MM.1S (cell line): ENCODE measurements around the gene PDLIM5.
"Not testable (repeated sequence)": the region's sequence is repeated elsewhere in the genome, so short reads cannot be mapped to it uniquely, and the experiment has no call there.

Experiments used
- DNase-seq: peaks from one replicate; pipeline ENCODE4 v3.0.0-alpha.2; 2015
- H2AFZ ChIP-seq: fragments of 300-600 bp; sonication (generic); 2 replicates; pipeline ENCODE4 v1.6.0; 2016; ENCODE audit warnings: antibody characterized with exemption, low read length
- H3F3A ChIP-seq: fragments of 300-600 bp; sonication (generic); 2 replicates; pipeline ENCODE4 v1.6.1; 2016; ENCODE audit warnings: mild to moderate bottlenecking, antibody characterized with exemption, low read length, moderate library complexity, mixed read lengths; ENCODE audit not compliant: insufficient read depth
- H3K27ac ChIP-seq: fragments of 300-600 bp; sonication (generic); 2 replicates; pipeline ENCODE4 v1.5.1; 2016; ENCODE audit warnings: mild to moderate bottlenecking, low read length
- H3K27me3 ChIP-seq: fragments of 300-600 bp; sonication (generic); replicated peaks from 2 replicates; pipeline ENCODE4 v1.6.0; 2016; ENCODE audit warnings: low read length; ENCODE audit not compliant: insufficient read depth
- H3K36me3 ChIP-seq: fragments of 300-600 bp; sonication (generic); replicated peaks from 2 replicates; pipeline ENCODE4 v1.6.1; 2016; ENCODE audit warnings: mild to moderate bottlenecking, low read length, mixed read lengths; ENCODE audit not compliant: insufficient read depth
- H3K4me1 ChIP-seq: fragments of 300-600 bp; sonication (generic); 2 replicates; pipeline ENCODE4 v1.6.1; 2016; ENCODE audit warnings: low read length, mixed read lengths
- H3K4me2 ChIP-seq: fragments of 300-600 bp; sonication (generic); 2 replicates; pipeline ENCODE4 v1.6.0; 2016; ENCODE audit warnings: low read depth, low read length
- H3K4me3 ChIP-seq: fragments of 300-600 bp; sonication (generic); 2 replicates; pipeline ENCODE4 v1.5.1; 2016; ENCODE audit warnings: low read length, mixed read lengths
- H3K79me2 ChIP-seq: fragments of 300-600 bp; sonication (generic); 2 replicates; pipeline ENCODE4 v1.6.1; 2016; ENCODE audit warnings: mixed run types, low read length, mixed read lengths
- H3K9ac ChIP-seq: fragments of 300-600 bp; sonication (generic); 2 replicates; pipeline ENCODE4 v1.6.1; 2016; ENCODE audit warnings: low read length, mixed read lengths
- H3K9me2 ChIP-seq: fragments of 300-600 bp; sonication (generic); replicated peaks from 2 replicates; pipeline ENCODE4 v1.6.1; 2016; ENCODE audit warnings: mild to moderate bottlenecking, low read length, mixed read lengths; ENCODE audit not compliant: insufficient read depth
- H3K9me3 ChIP-seq: fragments of 300-600 bp; sonication (generic); replicated peaks from 2 replicates; pipeline ENCODE4 v1.6.1; 2016; ENCODE audit warnings: mild to moderate bottlenecking, low read length, mixed read lengths; ENCODE audit not compliant: insufficient read depth
- H4K20me1 ChIP-seq: fragments of 300-600 bp; sonication (generic); 2 replicates; pipeline ENCODE4 v1.6.1; 2016; ENCODE audit warnings: mild to moderate bottlenecking, low read length, moderate library complexity, mixed read lengths; ENCODE audit not compliant: insufficient read depth
- EZH2 ChIP-seq: fragments of 300-600 bp; sonication (generic); optimal IDR thresholded peaks from 2 replicates; pipeline ENCODE3; 2017; ENCODE audit warnings: low read depth, mild to moderate bottlenecking, antibody characterized with exemption, low read length, mixed read lengths
- EZH2phosphoT487 ChIP-seq: fragments of 300-600 bp; sonication (generic); IDR thresholded peaks from 2 replicates; pipeline ENCODE4 v1.6.1; 2018; ENCODE audit warnings: antibody characterized with exemption, low read length
- TF ChIP-seq, protein P1 (sequence below): fragments of 300-600 bp; sonication (generic); IDR thresholded peaks from 2 replicates; pipeline ENCODE4 v1.5.1; 2016; ENCODE audit warnings: antibody characterized with exemption, low read length, mixed read lengths

The PDLIM5 gene

DNA sequence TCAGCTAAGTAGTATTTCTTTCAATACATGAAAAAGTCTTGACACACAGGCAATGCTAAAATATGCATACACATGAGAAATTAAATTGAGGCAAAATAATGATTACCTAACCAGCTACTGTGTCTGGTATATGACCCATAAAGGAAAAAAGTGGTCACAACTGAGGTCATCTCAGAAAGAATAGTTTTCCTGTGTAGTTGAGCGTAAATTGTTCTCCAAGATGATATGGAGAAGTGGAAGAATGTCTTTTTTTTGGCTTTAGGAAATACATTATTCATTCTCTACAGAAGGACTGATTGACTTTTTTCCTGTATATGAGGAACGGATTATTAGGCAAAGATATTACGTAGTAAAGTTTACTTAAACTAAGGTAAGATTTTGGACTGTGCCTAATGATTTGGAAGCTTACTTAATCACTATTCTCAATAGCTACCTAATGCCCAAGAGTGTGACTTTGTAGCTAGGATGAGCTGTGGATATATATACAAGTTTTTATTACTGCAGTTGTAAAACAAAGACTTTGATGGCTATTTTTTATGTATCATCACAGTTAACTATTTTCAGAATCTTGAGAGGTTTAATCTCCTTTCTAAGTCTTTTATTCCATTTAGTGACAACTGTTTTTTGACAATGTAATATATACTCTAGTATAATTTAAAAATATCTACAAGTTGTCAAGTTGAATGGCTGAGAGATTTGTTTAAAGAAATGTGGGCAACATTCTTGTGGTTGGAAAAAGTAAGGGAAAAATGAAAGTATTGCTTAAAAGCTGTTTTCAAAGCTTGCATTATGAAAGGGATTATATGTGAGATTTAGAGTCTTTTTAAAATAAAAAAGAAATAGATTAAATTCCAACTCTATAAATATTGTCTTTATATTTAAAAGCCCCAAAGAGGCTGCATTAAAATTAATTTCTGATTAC lies 100.2 kb downstream of the PDLIM5 start:
- Histone ChIP-seq H3K9ac (no peak overlapping the region), H3K4me3 (no peak overlapping the region), H2AFZ (no peak overlapping the region), H3F3A (no peaks in the 10 kb centered on the region), H4K20me1 (no peaks in the 10 kb centered on the region), H3K9me3 (no peaks in the 10 kb centered on the region), H3K9me2 (no peaks in the 10 kb centered on the region), H3K36me3 (no peaks in the 10 kb centered on the region), H3K4me2 (no peak overlapping the region), H3K4me1 (no peaks in the 10 kb centered on the region), H3K79me2 (no peaks in the 10 kb centered on the region), H3K27ac (no peak overlapping the region), H3K27me3 (no peaks in the 10 kb centered on the region)
- DNase-seq: no peak
- TF ChIP-seq EZH2 (no peak), EZH2phosphoT487 (no peak)

DNA sequence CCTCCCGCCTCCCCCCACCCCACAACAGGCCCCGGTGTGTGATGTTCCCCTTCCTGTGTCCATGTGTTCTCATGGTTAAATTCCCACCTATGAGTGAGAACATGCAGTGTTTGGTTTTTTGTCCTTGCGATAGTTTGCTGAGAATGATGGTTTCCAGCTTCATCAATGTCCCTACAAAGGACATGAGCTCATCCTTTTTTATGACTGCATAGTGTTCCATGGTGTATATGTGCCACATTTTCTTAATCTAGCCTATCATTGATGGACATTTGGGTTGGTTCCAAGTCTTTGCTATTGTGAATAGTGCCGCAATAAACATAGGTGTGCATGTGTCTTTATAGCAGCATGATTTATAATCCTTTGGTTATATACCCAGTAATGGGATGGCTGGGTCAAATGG lies 104.3 kb downstream of the PDLIM5 start:
- H3K36me3 ChIP-seq, H2AFZ ChIP-seq, H3K27me3 ChIP-seq, H3F3A ChIP-seq, H3K9me2 ChIP-seq, H4K20me1 ChIP-seq, H3K4me2 ChIP-seq, H3K9ac ChIP-seq, H3K27ac ChIP-seq, H3K79me2 ChIP-seq, H3K9me3 ChIP-seq, DNase-seq, H3K4me3 ChIP-seq, H3K4me1 ChIP-seq: not testable (repeated sequence)

DNA sequence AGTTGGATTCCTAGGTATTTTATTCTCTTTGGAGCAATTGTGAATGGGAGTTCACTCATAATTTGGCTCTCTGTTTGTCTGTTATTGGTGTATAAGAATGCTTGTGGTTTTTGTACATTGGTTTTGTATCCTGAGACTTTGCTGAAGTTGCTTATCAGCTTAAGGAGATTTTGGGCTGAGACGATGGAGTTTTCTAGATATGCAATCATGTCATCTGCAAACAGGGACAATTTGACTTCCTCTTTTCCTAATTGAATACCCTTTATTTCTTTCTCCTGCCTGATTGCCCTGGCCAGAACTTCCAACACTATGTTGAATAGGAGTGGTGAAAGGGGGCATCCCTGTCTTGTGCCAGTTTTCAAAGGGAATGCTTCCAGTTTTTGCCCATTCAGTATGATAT lies 105.9 kb downstream of the PDLIM5 start:
- H3K79me2 ChIP-seq, H3K4me1 ChIP-seq, DNase-seq, H3K4me3 ChIP-seq, H3K9ac ChIP-seq, H2AFZ ChIP-seq, H3K27ac ChIP-seq, H3K36me3 ChIP-seq, H4K20me1 ChIP-seq, H3K4me2 ChIP-seq, H3F3A ChIP-seq, H3K9me2 ChIP-seq, H3K27me3 ChIP-seq, H3K9me3 ChIP-seq: not testable (repeated sequence)

DNA sequence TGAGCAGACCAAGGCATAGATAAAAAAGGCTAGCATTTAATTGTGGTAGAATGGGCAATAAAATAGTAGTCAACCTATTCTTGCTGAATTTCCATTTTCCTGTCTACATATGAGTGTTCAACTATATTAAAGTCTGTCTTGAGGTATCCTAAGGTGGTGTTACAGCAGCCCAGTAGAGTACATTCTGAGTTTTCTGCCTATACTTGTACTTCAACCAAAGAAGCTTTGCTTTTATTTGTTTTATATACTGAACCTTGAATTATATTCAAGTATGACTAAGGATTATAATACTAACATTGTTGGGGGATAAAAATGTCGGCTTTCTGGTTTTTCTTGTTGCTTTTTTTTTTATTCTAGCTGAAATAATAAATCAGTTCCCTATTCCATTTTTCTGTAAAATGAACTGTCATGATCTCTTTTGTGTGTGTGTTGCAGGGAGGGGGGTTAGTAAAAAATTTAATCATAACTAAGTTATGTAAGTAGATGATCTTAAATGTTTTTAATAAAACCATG lies 106.7 kb downstream of the PDLIM5 start:
- Histone ChIP-seq H3K9me3 (no peaks in the 10 kb centered on the region), H3F3A (no peaks in the 10 kb centered on the region), H3K4me1 (no peaks in the 10 kb centered on the region), H3K9ac (no peak overlapping the region), H3K27ac (no peak overlapping the region), H3K27me3 (no peaks in the 10 kb centered on the region), H3K36me3 (no peaks in the 10 kb centered on the region), H3K4me3 (no peak overlapping the region), H3K9me2 (no peaks in the 10 kb centered on the region), H3K4me2 (no peak overlapping the region), H2AFZ (no peak overlapping the region), H3K79me2 (no peaks in the 10 kb centered on the region), H4K20me1 (no peaks in the 10 kb centered on the region)
- no peak for DNase-seq
- TF ChIP-seq, protein P1, sequence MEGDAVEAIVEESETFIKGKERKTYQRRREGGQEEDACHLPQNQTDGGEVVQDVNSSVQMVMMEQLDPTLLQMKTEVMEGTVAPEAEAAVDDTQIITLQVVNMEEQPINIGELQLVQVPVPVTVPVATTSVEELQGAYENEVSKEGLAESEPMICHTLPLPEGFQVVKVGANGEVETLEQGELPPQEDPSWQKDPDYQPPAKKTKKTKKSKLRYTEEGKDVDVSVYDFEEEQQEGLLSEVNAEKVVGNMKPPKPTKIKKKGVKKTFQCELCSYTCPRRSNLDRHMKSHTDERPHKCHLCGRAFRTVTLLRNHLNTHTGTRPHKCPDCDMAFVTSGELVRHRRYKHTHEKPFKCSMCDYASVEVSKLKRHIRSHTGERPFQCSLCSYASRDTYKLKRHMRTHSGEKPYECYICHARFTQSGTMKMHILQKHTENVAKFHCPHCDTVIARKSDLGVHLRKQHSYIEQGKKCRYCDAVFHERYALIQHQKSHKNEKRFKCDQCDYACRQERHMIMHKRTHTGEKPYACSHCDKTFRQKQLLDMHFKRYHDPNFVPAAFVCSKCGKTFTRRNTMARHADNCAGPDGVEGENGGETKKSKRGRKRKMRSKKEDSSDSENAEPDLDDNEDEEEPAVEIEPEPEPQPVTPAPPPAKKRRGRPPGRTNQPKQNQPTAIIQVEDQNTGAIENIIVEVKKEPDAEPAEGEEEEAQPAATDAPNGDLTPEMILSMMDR: no peak
- TF ChIP-seq EZH2phosphoT487 (no peak), EZH2 (no peak)
